Non-pigmented ciliary epithelial cell (primary cell): ENCODE data around the gene IFI27L2.

Experiments
- DNase-seq: peaks from one replicate; pipeline ENCODE4 v3.0.0-alpha.2; 2010; ENCODE audit warnings: low read depth

The IFI27L2 gene

DNA sequence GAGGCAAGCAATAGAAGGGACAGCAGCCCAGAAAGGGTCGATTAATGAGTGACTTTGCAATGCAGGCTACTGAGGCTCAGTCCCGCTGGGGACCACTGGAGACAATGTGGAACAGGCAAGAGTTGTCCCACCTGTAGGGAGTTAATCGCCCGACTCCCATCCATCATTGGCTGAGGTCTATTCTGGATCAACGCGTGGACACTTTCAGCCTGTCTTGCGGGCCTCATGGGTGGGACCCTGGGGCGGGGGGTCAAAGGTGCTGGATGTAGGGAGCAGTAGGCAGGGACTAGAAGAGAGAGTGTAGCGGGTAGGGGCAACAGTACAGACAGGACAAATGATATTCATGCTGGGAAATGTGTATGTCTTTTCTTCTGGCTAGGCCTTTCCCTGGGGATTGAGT lies 6.1 kb downstream of the IFI27L2 start:
- no peak for DNase-seq

DNA sequence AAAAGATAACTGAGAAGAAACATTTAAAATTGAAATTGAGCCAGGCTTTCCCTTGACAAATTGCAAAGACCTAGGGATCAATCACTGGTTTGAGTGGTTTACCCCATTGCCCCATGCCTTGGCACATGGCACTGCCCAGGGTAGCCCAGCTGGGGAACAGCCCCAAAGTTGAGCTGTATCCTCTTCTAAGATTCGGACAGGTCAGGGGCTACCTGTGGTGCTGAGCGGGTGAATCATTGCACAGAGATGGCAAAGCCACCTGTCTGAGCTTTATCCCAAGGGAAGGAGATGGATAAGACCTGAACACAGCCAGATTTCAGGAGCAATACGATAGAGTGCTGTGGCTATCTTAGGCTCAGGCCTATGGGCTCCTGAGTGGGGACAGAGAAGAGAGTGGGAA lies 7.0 kb downstream of the IFI27L2 start:
- DNase-seq = no peak

DNA sequence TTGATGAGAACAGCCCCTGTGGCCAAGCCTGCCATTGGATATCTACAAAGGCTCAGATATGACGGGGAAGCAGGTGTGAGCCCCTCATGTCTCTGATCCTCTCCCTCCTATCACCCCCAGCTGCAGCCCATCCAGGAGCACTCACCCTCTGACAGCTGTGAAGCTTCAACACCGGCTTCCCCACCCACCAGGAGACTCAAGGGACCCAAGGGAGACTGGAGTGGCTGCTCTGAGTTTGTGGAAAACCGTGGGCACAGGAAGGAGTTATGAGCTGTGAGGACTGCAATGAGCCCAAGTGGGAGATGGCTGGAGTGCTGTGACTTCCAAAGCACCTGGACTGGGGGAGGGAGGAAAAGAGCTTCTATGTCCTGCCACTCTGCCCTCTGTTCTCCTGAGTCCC lies 7.9 kb downstream of the IFI27L2 start:
- no peak for DNase-seq

DNA sequence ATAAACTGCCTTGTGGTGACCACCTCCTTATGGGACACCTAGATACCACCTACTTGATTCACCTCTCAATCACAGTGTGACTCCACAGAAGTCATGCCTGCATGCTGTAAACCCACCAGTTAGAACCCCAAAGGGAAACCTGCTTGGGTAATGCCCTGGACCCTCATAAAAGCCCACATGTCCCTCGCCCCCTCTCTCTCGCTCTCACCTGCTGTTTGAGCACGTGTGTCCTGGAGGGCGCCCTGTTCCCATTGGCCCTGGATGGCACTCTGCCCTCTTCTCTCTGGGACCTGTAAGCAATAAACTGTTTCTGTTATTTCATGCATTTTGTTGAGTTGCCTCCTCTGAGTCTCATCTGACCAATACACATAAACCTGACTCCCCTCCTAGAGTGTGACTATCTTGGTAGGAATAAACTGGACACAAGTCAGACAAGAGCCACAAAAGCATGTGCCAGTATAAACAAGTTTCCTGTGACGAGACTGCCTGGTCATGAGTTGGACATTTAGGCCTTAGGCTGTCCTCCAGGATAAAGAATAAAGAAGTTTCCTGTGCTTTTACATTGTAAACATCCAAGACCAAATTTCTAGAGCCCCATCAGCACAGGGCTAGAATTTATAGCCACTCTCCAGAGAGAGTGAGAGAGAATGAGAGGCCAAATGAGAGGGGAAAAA lies 8.6 kb downstream of the IFI27L2 start:
- DNase-seq = no peak

DNA sequence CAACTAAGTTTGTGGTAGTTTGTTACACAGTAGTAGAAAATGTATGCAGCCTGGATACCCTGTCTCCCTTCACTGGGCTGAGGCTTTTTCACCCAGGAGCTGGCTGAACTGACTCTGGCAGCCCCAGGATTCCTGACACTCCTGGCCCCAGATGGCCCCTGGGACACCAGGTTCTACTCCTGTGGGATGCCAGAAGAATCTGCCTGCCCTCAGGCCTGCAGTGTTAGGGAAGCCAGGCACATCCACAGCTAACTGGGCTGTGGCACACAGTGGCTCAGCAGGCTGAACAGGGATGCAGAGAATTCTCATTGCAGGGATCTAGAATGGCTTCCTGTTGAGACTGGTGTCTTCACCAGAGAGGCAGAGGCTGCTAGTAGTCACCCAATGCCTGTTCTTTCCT lies 10.3 kb downstream of the IFI27L2 start:
- no peak for DNase-seq

DNA sequence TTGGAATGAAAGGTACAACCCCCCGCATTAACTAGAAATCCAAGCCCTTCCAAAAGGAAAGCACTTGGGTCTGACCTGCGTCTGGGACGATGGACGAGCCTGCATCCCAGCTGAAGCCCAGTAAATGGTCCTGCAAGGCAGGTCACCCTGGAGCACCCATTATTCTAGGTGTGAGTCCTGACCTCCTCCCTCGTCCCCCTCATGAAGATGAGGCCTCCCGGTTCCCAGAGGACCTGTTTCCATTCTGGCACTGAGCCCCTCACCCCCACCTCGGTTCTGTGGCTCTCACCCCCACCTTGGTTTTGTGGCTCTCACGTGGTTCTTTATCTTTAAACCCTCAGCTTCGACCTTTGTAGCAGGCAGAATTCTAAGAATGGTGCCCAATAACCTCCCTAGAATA lies 11.5 kb downstream of the IFI27L2 start:
- no peak for DNase-seq

DNA sequence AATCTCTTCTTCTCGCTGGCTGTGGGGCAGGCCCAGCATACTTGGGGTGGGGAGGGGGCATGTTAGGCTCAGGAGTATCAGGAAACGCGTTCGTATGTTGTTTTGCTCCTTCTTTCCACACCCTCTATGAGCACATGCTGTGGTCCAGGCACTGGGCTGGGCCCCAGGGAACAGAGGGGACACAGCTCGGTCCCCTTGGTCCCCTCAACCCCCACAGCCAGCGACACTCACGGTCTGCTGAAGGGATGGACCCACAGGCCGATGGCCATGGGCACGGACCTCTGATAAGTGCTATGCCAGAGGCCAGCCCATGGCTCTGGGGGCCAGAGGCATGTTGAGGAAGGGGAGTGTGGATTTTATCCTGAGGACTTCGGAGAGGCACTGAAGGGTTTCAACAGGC lies 12.7 kb downstream of the IFI27L2 start:
- DNase-seq = no peak

DNA sequence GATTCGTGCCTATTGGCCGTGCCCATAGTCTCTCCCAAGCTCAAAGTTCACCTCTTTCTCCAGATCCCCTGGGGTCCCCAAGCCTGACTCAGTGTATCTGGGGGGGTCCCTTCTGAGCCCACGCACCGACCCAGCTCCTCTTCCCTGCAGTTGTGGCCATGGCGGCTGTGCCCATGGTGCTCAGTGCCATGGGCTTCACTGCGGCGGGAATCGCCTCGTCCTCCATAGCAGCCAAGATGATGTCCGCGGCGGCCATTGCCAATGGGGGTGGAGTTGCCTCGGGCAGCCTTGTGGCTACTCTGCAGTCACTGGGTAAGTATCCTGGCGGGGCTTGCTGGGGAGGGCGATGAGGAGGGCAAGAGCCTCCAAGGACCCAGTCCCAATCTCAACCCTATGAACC lies 13.8 kb downstream of the IFI27L2 start:
- no peak for DNase-seq

DNA sequence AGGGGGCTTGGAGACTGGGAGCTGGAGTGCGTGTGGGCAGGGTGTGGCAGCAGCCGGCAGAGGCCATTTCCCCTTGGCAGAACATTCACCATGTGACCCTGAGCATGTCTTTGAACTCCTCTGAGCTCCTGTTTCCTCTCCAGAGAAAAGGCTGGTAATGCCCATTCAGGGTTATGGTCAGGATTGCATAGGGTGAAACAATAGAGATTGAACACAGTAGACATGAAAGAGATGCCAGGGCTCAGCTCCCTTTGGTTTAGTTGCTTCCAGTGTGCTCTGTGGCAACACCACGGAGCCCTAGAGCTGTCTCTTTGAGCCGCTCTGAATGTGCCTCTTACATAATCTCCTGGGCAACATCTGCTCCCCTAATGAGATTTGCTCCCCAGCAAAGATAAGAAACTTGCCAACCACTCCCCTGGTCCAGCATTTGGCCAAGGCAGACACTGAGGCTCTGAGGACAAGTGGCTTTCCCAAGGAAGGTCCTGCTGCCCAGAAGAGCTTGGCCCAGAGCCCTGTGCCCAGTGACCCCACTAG lies 14.3 kb downstream of the IFI27L2 start:
- DNase-seq = no peak

DNA sequence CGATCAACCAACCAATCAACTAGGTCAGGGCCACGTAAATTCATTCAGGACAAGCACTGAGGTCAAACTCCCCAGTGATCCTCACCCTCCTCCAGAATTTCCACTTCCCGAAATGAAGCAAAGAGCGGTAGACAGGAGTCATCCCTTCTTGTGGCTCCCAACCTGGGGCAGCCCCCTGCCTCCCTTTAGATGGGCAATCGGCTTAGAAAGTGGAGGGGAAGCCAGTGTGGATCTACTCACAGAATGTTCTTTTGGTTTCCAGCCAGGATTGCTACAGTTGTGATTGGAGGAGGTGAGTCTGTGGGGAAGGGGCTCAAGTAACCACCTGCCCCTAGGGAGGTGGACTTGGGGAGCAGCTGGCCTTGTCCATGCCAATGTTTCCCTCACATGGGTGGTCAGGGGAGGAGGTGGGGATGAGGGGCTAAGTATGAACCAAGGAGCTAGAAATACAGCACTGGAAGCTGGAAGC lies 14.8 kb downstream of the IFI27L2 start:
- DNase-seq = no peak

DNA sequence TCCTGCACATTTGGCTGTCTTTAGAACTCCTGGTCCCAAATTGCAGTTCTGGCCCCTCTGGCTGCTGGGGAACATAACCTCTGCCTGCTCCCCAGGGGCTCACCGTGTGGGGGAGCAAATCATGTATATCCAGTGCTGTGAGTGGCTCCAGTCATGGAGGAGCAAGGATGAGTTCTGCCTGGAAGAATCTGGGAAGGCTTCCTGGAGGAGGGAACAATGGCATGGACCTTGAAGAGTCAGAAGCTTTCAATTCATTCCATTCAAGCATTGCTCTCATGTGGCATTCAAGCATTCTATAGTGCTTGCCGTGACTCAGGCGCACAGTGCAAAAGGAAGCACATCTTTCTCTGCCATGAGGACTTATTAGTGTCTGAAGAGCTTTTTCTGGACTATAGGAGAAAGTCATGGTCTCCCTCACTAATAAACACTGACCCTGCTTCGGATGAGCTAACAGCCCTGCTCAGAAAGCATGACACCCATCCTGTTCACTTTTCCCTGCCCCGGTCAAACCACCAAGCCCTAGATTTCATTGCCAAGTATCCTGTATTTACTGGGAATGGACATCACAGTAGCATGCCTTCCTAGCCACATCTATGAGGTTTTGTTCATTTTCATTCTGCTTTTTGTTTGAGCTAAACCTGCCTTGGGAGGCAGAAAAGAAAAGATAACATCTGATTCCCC lies 15.4 kb downstream of the IFI27L2 start:
- no peak for DNase-seq

DNA sequence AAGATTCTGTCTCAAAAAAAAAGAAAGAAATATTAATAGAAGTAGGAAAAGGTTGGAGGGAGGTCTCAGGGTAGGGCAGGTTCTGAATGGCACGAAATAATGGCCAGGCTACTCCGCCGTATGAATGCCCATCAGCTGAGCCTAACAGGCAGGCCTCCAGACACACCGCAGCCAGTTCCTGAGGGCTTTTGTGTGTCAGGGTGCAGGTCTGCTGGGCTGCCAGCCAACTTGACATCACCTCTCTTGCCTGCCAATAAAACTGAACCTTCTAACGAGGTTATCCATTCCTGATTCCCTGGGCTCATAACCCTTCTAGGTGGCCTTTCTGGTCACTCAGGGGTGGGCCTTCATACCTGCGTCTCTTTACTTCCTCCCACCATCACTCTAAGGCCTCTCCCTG lies 15.9 kb downstream of the IFI27L2 start:
- no peak for DNase-seq

DNA sequence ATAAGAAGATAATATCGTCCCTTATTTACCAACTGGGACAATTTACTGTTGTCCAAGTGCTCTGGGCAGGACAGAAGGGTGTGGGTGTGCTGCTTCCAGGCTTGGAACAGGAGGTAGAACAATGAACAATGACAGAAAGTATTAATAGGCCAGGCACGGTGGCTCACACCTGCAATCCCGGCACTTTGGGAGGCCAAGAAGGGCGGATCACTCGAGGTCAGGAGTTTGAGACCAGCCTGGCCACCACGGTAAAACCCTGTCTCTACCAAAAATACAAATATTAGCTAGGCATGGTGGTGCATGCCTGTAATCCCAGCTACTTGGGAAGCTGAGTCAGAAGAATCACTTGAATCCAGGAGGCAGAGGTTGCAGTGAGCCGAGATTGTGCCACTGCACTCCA lies 16.3 kb downstream of the IFI27L2 start:
- no peak for DNase-seq

DNA sequence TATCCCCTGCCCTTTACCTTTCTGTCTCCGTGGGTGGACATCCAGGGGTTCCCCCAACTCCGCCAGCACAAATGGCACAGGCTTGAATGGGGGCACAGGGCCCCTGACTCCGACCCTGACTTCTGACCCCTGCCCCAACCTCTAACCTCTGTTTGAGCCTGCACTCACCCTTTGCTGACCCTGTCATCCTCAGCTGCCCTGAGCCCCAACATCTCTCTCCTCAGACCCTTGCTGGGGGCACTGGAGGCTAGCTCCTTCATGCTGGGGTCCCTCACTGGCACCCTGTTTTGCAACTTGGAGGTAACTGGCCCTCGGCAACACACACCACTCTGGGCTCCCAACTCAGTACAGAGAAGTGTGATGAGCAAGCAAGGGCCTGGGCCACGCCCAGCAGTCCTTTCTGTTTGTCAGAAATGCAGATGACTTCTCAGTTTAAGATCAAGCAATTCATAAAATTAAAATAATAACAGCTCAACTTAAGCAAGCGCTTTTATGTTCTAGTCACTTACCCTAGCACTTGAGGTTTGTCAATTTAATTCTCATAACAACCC lies 16.8 kb downstream of the IFI27L2 start:
- no peak for DNase-seq

DNA sequence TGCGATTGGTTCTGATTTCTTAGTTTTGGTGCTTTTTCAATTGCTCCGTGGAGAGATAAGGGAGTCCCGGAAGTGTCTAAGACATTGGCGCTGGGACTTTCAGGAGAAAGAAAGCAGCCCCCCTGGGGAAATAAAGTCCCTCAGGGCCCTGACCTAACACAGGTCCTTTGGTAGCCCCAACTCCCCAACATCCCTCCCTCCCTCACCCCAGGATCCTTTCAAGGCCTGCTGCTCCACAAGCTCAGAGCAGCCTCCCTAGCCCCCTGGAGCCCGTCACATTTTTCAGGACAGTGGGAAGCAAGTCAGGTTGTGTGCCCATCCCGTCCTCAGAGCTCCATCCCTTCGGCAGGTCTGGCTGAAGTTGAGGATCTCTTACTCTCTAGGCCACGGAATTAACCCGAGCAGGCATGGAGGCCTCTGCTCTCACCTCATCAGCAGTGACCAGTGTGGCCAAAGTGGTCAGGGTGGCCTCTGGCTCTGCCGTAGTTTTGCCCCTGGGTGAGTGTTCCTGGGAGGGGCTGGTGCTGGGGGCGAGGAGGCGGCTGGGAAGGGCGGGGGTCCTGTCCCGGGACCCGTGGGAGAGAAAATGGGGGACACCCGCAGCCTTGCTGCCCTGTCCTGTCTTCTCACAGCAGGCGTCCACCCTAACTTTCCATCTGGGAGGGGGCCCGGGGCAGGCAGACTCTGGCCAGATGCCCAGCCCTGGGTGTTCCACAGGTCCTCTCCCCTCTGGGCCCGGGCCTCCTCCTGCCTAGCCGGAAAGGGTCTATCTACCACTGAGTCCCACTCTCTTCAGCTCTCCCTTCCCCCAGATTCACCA lies 17.9 kb downstream of the IFI27L2 start:
- no peak for DNase-seq

DNA sequence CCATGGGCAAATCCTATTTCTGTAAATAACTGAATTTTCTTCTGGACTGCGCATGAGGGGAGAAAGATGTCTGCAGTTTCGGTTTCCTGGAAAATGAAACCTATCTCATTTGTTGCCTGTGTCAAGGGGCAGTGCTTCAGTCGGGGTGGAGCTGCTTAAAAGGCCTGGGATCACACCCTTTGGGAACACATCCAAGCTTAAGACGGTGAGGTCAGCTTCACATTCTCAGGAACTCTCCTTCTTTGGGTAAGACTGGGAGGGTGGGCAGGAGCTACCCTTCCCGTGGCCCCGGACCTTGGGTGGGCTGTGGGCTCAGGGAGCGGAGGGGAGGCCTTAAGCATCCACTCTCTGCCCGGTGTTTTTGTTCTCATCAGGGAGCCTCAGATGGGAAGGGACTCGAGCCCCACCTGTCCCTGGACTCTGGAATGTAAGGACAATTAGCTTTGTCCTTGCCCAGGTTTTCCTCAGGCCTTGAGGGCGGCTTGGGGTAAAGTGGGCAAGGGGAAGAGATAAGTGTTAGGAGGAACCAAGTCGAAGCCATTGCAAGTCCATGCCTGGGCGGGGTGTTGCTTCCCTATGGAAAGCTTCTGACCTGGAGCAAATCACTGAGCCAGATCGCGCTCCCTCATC lies 18.7 kb downstream of the IFI27L2 start, which contains the start of gene IFI27:
Gene IFI27, plus strand, starts transcription at position 185 of the 630 bp plus-strand sequence.
- no peak for DNase-seq

DNA sequence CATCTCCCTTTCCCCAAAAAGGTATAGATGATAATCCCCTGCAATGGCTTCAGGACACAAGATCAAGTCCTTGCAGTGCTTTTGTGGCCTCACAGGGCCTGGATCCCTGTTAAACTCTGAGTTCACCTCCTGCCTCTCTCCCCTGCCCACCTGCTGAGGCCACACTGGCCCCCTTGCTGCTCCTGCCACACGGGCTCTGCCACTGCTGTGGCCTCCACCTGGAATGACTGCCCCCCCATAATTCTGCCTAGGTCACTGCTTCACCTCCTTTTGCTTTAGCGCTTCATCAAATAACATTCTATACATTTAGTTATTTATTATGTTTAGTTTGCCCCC lies 19.5 kb downstream of the IFI27L2 start:
- no peak for DNase-seq

DNA sequence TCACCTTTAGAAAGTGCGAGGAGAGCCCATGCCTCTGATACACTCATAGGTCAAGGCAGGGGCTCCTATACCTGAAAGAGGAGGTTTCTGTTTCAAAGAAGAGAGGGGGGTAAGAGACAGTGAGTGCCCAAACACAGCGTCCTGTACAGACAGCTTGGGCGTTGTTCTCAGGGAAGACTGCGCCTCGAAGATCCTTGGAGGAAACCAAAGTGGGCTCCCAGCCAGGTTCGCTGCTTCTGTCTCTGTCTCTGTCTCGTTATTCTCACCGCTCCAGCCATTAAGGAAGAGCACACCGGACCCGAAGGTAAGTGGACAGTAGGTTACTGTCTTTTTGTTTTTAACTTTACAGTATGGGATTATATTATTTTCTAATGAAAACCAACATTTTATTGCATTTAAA lies 24.7 kb downstream of the IFI27L2 start:
- no peak for DNase-seq

DNA sequence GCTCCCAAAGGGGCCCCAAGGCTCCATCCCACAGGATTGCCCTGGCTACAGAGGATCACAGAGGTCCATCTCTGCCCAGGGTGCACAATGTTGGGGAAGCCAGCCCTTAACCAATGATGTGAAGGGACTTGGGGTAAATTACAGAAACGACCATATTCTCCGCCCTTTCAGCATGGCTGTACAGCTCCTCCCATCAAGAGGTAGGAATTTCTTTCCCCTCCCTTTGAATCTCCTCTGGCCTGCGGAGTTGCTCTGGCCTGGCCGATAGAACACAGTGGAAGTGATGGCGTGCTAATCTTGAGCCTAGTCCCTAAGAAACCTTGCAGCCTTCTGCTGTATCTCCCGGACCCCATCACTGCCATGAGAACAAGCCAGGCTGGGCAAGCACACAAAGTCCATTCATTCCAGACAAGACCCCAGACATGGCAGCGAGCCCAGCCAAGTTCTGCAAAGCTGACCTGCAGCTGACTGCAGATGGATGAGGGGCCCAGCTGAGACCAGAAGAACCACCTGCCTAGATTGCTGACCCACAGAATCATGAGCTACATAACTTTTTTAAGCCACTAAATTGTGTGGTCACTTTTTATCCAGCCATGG lies 25.8 kb downstream of the IFI27L2 start:
- no peak for DNase-seq

DNA sequence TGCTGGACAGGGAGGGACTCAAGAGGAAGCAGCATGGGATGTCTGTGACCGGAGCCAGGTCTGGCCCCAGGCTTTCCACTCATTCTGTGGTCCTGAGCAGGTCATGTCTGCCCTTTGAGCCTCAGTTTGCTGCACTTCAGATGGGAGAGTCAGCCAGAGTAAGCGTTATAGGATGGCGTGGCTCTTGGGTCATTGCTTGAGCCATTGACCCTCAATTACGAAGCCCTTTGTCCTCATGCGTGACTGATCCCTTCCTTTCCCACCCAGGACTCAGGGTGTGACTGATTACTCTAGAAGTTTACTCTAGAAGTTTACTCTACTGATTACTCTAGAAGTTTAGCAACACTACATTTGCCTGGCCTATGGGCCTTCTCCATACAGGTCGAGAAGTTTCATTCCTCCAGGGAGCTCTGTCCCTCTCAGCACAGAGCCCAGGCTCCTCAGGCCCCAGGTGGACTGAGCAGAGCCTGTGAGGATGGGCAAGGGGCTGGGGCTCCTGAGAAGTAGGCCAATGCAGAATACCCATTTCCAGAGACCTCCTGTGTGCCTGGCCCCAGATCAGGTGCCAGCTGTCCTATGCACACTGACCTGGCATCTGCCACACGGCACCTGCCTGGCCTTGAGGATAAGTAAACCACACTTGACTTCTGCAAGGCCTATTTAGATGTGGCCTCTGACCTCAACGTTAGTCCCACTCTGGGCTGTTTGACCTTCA lies 26.5 kb downstream of the IFI27L2 start:
- DNase-seq = no peak

DNA sequence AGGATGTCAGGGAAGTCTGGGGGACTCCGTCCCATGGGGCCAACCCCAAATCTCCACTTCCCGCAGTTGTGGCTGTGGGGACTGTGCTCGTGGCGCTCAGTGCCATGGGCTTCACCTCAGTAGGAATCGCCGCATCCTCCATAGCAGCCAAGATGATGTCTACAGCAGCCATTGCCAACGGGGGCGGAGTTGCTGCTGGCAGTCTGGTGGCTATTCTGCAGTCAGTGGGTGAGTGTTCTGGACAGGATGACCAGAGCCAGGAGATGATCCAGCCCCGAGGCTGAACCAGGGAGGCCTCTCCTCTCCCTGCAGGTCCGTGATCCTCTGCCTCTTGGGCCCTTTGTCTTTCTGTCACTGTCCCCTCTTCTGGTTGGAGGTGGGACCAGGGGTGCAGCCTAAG lies 27.7 kb downstream of the IFI27L2 start:
- no peak for DNase-seq
